Stimulated activated CD8-positive, alpha-beta memory T cell treated with anti-CD3 and anti-CD28 coated beads, Interleukin-12 subunit alpha, Interleukin-12 subunit beta, amount 100 ng/mL, for 24 hours (primary cell): ENCODE data around the gene IPO9.
"Not testable (repeated sequence)": the region's sequence is repeated elsewhere in the genome, so short reads cannot be mapped to it uniquely, and the experiment has no call there.

Experiments
- DNase-seq: peaks from one replicate; pipeline ENCODE4 v3.0.0-alpha.2; 2020; ENCODE audit errors: extremely low read depth

The IPO9 gene

DNA sequence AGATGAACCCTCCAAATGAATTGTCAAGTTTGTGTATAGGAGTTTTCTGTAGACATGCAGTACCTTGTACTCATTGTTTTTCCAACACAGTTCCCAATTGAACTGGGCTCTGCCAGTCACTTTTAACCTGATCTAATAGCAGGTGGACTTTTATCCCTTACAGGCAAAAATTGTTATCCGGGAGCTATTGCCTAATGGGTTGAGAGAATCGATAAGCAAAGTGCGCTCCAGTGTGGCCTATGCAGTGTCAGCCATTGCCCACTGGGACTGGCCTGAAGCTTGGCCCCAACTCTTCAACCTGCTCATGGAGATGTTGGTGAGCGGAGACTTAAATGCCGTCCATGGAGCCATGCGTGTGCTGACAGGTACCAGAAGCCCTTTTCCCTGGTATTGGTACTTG is 19.3 kb downstream of the IPO9 start:
- DNase-seq: no peak

- no peak for DNase-seq
Observed at GRCh38 chr1:201849372-201850052, 20.6 kb downstream of the IPO9 start.

- DNase-seq: no peak
Observed at GRCh38 chr1:201850053-201850397, 21.1 kb downstream of the IPO9 start.

DNA sequence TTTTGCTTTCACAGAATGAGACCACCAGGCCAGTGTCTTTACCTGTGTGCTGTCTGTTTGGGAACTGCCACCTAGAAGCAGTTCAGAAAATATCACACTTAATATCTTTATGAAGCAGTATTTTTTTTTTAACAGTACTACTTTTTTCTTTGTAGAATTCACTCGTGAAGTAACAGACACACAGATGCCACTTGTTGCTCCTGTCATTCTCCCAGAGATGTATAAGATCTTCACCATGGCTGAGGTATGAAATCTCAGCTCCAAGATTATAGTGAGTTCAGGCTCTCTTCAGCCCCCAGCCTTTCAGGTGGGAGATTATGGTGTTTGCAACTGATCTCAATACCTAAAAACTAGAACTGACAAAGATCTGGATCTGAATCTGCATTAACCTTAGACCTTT is 23.0 kb downstream of the IPO9 start:
- no peak for DNase-seq

DNA sequence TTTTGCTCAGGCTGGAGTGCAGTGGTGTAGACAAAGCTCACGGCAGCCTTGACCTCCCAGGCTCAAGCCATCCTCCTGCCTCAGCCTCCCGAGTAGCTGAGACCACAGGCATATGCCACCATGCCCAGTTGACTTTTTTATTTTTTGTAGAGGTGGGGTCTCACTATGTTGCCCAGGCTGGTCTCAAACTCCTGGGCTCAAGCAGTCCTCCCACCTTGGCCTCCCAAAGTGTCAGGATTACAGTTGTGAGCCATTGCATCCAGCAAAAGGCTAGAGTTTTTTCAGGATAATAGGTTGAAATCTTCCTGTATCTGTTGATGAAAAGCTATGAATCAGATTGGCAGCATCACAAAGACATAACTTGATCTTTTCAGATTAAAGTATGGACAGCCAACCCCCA is 27.8 kb downstream of the IPO9 start:
- not testable (repeated sequence) for DNase-seq

GRCh38 chr1:201859424-201859823 is 30.5 kb downstream of the IPO9 start:
- no peak for DNase-seq

DNA sequence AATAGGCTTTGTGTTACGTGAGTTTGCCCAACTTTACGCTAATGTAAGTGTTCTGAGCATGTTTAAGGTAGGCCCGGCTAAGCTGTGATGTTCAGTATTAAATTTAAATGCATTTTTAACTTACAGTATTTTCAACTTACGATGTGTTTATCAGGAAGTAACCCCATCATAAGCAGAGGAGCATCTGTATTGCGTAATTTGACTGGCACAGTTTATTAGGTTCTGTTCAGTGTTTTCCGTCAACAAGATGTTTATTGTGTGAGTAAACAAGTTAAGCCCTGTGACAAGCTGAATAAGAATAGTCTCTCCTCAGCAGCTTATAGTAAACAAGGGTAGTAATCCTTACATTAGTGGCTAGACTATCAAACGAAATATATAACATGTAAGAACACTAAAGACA is 32.5 kb downstream of the IPO9 start:
- DNase-seq: no peak

DNA sequence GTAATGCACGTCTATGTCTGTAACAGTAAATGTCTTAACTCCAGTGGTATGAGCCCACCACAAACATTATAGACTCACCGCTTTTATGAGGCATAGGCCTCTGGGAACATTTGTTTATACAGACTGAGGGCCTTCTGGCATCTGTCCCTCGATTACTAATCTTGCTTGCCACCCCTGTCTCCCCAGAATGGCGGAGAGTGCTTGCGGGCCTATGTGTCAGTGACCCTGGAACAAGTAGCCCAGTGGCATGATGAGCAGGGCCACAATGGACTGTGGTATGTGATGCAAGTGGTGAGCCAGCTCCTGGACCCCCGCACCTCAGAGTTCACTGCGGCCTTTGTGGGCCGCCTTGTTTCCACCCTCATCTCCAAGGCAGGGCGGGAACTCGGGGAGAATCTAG is 41.4 kb downstream of the IPO9 start:
- no peak for DNase-seq

GRCh38 chr1:201874672-201875071 is 45.7 kb downstream of the IPO9 start:
- DNase-seq: no peak

GRCh38 chr1:201876148-201876818 is 47.3 kb downstream of the IPO9 start:
- DNase-seq: no peak

DNA sequence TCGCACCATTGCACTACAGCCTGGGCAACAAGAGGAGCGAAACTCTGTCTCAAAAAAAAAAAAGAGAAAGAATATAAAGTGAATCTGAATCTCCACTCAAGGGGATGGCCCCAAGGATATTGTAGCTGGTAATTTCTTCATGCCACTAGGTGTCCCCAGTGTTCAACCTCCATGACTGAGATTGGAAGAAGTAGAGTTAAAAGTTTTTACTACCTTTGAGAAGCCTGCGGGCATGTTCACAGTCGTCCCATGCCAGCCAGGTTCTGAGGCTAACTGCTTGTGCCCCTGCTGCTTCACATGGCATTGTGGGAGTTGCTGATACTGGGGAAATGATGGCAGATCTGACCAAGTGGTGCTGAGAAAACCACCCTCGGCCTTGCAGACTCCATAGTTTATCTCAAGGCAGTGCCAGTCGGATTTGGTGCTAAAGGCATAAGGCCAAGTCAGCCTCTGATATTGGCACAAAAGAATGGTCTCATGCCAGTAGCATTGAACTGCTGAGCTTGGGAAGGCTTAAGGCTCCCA is 49.0 kb downstream of the IPO9 start:
- DNase-seq: no peak

GRCh38 chr1:201880928-201881571 is 52.1 kb downstream of the IPO9 start:
- DNase-seq: no peak

GRCh38 chr1:201881617-201882016 is 52.7 kb downstream of the IPO9 start:
- DNase-seq: no peak

GRCh38 chr1:201882665-201883132 is 53.7 kb downstream of the IPO9 start:
- no peak for DNase-seq

DNA sequence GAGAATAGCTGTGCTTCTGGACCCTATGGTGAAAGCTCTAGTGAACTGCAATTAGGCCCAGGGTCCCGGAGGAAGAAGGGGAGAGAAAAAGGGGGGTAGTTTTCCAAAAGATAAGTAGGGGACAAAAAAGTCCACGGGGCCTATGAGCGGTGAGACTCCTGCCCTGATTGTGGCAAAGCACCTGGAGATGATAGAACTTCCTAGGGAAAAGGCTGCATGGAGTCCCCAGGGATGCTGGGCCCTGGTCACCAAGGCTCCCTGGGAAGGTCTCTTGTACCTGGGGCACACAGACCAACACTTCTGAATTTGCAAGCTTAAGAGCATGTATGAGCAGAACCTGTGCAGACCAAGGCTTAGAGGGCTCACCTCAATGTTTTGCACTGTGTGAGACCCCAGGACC is 54.3 kb downstream of the IPO9 start:
- DNase-seq: no peak

DNA sequence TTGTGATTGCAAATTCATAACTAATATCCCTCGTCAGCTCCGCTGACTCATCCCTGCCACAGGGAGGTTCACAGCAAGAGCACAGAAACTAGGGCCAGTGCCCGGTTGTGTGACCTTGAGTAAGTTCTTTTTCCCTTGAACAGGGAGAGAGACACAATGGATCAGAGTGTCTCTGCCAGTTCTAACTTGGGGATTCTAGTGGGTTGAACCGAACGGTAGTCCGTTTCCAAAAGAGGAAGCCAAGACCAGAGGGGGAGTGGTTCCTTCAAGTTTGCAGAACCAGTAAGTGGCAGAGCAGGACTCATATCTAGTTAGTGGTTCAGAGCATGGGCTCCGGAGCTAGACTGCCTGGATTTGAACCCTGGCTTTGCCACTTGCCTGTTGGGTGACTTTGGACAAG is 54.8 kb downstream of the IPO9 start:
- no peak for DNase-seq

DNA sequence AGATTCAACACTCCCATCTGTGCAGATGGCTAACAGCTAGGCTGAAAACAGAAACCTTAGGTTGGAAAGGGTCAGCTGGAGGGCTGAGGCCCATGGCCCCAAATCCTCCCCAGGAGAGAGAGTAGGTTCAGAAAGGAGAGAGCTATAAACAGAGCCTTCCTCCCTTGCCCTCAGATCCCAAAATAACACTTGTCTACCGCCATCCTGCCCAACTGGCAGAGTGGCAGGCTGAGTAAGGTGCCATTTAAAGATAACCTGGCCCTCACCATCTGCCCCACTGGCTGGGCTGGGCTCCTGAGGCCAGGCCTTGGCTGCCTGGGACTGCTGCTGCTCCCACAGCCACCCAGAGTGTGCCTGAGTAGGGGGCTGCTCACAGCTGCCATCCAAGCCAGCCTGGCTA is 55.5 kb downstream of the IPO9 start:
- DNase-seq: no peak

GRCh38 chr1:201885531-201886075 is 56.6 kb downstream of the IPO9 start:
- DNase-seq: no peak

DNA sequence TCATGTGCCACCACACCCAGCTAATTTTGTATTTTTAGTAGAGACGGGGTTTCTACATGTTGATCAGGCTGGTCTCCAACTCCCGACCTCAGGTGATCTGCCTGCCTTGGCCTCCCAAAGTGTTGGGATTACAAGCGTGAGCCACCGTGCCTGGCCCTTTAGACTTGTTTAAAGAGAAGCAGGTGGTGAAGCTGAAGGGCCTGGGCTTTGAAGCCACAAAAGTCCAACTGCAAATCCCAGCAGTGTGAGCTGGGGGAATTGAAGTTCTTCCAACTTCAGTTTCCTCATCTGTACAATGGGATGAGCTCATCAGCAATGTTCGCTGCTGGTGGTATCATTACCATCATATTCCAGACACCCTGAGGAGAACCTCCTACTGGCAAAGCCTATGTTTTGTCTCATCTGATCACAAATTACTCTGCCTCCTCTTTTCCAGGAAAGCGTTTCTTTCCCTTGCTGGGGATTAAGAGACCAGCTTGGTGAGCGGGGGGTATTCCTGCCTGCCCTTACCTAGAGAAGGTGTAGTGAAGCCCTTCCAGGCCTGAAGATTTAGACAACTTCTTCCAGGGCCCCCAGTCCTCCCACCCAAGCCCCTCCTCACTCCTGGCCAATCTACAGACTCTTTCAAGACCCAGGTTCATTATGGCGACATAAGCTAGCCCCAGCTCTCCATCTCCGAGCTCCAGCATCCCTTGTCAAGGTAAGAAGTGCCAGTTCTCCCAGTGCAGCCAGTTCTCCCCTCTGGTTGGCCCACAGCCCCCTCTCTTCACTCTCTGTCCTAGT is 57.3 kb downstream of the IPO9 start:
- no peak for DNase-seq

GRCh38 chr1:201887116-201887866 is 58.3 kb downstream of the IPO9 start:
- no peak for DNase-seq
